ENCODE data around the gene BBS10.

Gene BBS10

DNA sequence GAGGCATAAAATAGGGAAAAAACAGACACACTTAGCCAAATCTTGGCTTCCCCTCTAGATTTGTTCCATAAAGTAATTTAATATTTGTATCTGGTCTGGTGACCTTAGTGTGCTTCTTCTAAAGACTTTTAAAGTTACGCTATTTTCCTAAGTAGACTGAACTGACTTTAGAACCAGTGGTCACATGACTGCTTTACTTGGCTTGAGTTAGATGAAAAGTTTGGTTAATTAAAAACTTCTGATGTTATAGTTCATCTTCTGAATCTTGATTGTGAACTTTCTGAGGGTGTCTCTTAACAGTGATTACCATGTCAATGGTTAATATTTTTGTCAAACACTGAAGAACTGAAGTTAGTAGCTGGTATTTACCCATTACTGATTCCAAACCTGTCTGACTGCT is 2.6 kb downstream of the BBS10 start:
- H3K36me3 ChIP-seq = no peaks in the 10 kb centered on the region
- no peak overlapping the region for H3K4me3 ChIP-seq
- H3K4me1 ChIP-seq = peaks cover 0 to 24% (median 10%) of the 10 kb centered on the region in 4 donors
- H3K27me3 ChIP-seq = no peaks in the 10 kb centered on the region
- DNase-seq = no peak
- no peaks in the 10 kb centered on the region for H3K9me3 ChIP-seq
- TF ChIP-seq, protein P1, sequence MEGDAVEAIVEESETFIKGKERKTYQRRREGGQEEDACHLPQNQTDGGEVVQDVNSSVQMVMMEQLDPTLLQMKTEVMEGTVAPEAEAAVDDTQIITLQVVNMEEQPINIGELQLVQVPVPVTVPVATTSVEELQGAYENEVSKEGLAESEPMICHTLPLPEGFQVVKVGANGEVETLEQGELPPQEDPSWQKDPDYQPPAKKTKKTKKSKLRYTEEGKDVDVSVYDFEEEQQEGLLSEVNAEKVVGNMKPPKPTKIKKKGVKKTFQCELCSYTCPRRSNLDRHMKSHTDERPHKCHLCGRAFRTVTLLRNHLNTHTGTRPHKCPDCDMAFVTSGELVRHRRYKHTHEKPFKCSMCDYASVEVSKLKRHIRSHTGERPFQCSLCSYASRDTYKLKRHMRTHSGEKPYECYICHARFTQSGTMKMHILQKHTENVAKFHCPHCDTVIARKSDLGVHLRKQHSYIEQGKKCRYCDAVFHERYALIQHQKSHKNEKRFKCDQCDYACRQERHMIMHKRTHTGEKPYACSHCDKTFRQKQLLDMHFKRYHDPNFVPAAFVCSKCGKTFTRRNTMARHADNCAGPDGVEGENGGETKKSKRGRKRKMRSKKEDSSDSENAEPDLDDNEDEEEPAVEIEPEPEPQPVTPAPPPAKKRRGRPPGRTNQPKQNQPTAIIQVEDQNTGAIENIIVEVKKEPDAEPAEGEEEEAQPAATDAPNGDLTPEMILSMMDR (IDR thresholded peaks at IDR 0.05) = no peak
- intact Hi-C loops (cut with DNase I; ENCODE audit: low total_unique reads) = loop anchor here (10.0 kb wide), 2 partner anchors 209 to 261 kb away; partner anchors contain the start of genes NAP1L1 and OSBPL8
- H3K27ac ChIP-seq = no peak overlapping the region

GRCh38 chr12:76341436-76342030 is 6.7 kb downstream of the BBS10 start:
- H3K4me1 ChIP-seq = peaks cover 0 to 8% (median 4%) of the 10 kb centered on the region in 4 donors
- DNase-seq = no peak
- H3K4me3 ChIP-seq = no peak overlapping the region
- H3K36me3 ChIP-seq = no peaks in the 10 kb centered on the region
- no peaks in the 10 kb centered on the region for H3K9me3 ChIP-seq
- H3K27me3 ChIP-seq = no peaks in the 10 kb centered on the region
- no peak overlapping the region for H3K27ac ChIP-seq
- TF ChIP-seq, protein P1 (IDR thresholded peaks at IDR 0.05) = no peak
- intact Hi-C loops (cut with DNase I; ENCODE audit: low total_unique reads) = loop anchor here (10.0 kb wide), 2 partner anchors 213 to 257 kb away; partner anchors contain the start of genes NAP1L1 and OSBPL8

- intact Hi-C loops (cut with DNase I; ENCODE audit: low total_unique reads) = loop anchor here (10.0 kb wide), 2 partner anchors 214 to 256 kb away; partner anchors contain the start of genes NAP1L1 and OSBPL8
- H3K27me3 ChIP-seq = no peaks in the 10 kb centered on the region
- H3K4me1 ChIP-seq = peaks cover 0 to 5% (median 2%) of the 10 kb centered on the region in 4 donors
- TF ChIP-seq, protein P1 (IDR thresholded peaks at IDR 0.05) = no peak
- no peak overlapping the region for H3K27ac ChIP-seq
- H3K36me3 ChIP-seq = no peaks in the 10 kb centered on the region
- H3K4me3 ChIP-seq = no peak overlapping the region
- H3K9me3 ChIP-seq = no peaks in the 10 kb centered on the region
- no peak for DNase-seq
These were observed 7.4 kb downstream of the BBS10 start for GRCh38 chr12:76340680-76341435.

GRCh38 chr12:76337583-76337982 is 10.6 kb downstream of the BBS10 start:
- Histone ChIP-seq H3K27me3 (peaks cover 0 to 2% of the 10 kb centered on the region in 2 donors), H3K36me3 (no peaks in the 10 kb centered on the region), H3K9me3 (no peaks in the 10 kb centered on the region), H3K4me3 (no peak overlapping the region), H3K27ac (no peak overlapping the region), H3K4me1 (no peaks in the 10 kb centered on the region)
- TF ChIP-seq, protein P1 (IDR thresholded peaks at IDR 0.05) = no peak
- intact Hi-C loops (cut with DNase I; ENCODE audit: low total_unique reads) = no loop called here
- no peak for DNase-seq

DNA sequence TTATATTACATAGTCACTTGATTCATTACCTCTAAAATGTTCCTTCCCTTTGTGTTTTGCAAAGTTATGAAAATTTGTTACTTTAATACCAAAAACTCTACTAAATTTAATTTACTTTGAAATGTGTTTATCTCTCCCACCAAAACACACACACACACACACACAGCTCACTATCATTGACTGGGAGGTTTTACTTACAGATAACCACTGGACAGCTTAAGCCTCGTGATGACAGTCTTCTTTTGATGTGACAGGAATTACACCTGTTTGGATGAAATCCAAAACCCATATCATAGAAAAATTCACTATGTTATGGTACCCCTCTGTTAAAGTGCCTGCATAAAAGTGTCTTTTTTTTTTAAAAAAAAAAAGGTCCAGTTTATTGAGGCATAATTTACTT is 15.6 kb downstream of the BBS10 start:
- no peak overlapping the region for H3K27ac ChIP-seq
- no peak for DNase-seq
- H3K27me3 ChIP-seq = peaks cover 0 to 2% of the 10 kb centered on the region in 2 donors
- intact Hi-C loops (cut with DNase I; ENCODE audit: low total_unique reads) = no loop called here
- no peak overlapping the region for H3K4me3 ChIP-seq
- H3K4me1 ChIP-seq = no peaks in the 10 kb centered on the region
- H3K36me3 ChIP-seq = no peaks in the 10 kb centered on the region
- TF ChIP-seq, protein P1 (IDR thresholded peaks at IDR 0.05) = no peak
- H3K9me3 ChIP-seq = peaks cover 0 to 12% (median 6%) of the 10 kb centered on the region in 3 donors

Measured in tibial artery (tissue), 4 donors.